Measurements from ENCODE around the gene DTX4.

DNA sequence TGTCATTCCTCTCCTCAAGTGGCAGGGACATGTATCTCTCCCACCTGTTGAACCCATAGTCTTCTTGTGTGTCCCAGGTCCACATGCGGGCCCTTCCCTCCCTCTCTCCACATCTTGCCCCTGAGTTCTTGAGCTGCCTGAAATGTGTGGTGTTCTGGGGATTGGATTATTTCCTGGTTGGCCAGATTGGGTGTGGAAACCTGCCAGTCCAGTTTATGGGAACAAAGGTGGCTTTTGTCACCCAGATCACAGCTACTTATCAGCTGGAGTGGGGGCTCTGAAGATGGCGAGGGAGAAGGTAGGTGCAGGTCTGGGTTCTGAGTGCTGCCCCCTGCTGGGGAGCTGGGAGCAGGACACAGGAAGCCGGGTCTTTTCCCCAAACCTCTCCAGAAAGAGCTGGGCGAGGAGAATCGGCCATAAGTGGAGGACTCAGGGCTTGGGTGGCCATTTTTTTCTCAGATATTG lies 14.2 kb downstream of the DTX4 start:
- TF ChIP-seq POLR2A (IDR thresholded peaks at IDR 0.05; ENCODE audit: low read depth, low read length), result no peak
- TF ChIP-seq POLR2AphosphoS5 (IDR thresholded peaks at IDR 0.05; ENCODE audit: low read depth, low read length), result no peak
- no peak for TF ChIP-seq TAF1 (IDR thresholded peaks at IDR 0.05; ENCODE audit: borderline replicate concordance, low read depth, low read length)
